ENCODE results near the gene CASQ1. TPM values are rescaled to one million over a fixed set of nuclear protein-coding genes. Genes with fewer than 3 reads are reported as not detected.

The CASQ1 gene
- total RNA-seq, 1 experiment from 2014 or later, result not detected

DNA sequence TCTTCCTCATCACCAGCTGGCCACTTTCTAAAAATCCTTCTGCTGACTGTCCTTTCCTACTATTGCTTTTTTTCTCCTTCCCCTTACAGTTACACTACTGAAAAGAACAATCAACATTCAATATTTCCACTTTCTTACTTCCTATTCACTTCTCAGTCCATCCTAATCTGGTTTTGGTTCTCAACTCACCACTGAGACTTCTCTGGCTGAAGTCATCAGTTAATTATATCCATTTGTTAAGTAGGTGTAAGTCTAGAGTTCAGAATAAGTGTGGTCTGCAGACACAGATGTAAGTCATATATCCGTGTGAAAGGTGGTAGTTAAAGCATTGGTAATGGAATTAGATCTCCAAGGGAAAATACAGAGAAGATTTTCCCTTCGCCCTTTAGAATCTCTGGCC is 36.2 kb downstream of the CASQ1 start:
- DNase-seq (ENCODE audit: low read depth), result no peak

GRCh38 chr1:160227034-160227433 is 36.7 kb downstream of the CASQ1 start:
- no peak for DNase-seq (ENCODE audit: low read depth)

GRCh38 chr1:160227561-160227960 is 37.2 kb downstream of the CASQ1 start:
- no peak for DNase-seq (ENCODE audit: low read depth)

DNA sequence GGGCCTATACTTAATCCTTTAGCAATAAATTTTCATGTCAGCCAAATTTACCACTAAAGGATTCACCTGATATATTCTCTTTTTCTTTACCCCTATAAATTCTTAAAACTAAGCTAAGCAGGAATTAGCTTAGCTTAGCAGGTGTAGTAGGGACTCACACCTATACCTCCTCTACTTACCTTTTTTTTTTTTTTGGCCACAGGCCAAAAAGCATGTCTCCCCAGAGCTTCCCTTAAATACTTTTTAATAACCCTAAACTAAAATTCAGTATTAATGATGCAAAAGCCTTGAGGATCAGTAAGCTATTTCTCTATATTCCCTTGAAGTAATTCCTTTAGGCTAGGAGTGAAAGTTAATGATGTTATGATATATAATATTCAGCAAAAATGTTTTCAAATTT is 38.1 kb downstream of the CASQ1 start:
- no peak for DNase-seq (ENCODE audit: low read depth)

- DNase-seq (ENCODE audit: low read depth), result no peak
Observed at GRCh38 chr1:160232911-160233310, 42.5 kb downstream of the CASQ1 start.

GRCh38 chr1:160236806-160237205 is 46.4 kb downstream of the CASQ1 start:
- DNase-seq (ENCODE audit: low read depth), result no peak

DNA sequence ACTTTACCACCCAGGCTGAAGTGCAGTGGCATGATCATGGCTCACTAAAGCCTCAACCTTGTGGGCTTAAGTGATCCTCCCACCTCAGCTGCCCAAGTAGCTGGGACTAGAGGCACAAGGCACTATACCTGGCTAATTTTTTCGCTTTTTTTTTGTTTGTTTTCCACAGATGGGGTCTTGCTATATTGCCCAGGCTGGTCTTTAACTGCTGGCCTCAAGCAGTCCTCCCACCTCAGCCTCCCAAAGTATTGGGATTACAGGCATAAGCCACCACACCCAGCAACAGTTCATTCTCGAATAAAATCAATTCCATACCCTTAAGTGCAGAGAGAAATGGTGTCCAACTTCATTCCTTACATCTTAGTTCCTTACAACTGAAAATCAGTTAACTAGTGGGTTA is 47.2 kb downstream of the CASQ1 start:
- no peak for DNase-seq (ENCODE audit: low read depth)

- DNase-seq (ENCODE audit: low read depth), result no peak
Observed at GRCh38 chr1:160238408-160238807, 48.0 kb downstream of the CASQ1 start.

- DNase-seq (ENCODE audit: low read depth), result no peak
Observed at GRCh38 chr1:160239582-160240299, 49.4 kb downstream of the CASQ1 start.

GRCh38 chr1:160243767-160244166 is 53.4 kb downstream of the CASQ1 start:
- DNase-seq (ENCODE audit: low read depth), result no peak

GRCh38 chr1:160244209-160244608 is 53.8 kb downstream of the CASQ1 start:
- DNase-seq (ENCODE audit: low read depth), result no peak

GRCh38 chr1:160245434-160245833 is 55.1 kb downstream of the CASQ1 start:
- DNase-seq (ENCODE audit: low read depth), result no peak

- no peak for DNase-seq (ENCODE audit: low read depth)
Observed at GRCh38 chr1:160247053-160247452, 56.7 kb downstream of the CASQ1 start.

- no peak for DNase-seq (ENCODE audit: low read depth)
Observed at GRCh38 chr1:160251011-160251410, 60.6 kb downstream of the CASQ1 start.

Other genes starting within 250 kb of the CASQ1 start
- not detected in 2 replicates for gene IGSF9, start 245.0 kb upstream of the CASQ1 start, total RNA-seq (2014; rRNA removed; shearing (Covaris generic))
- gene SLAMF9, start 236.3 kb upstream of the CASQ1 start, total RNA-seq (2014; rRNA removed; shearing (Covaris generic)), result 0.60 and 0.88 TPM in 2 replicates
- 4.7 and 4.9 TPM in 2 replicates for gene PIGM, start 158.6 kb upstream of the CASQ1 start, total RNA-seq (2014; rRNA removed; shearing (Covaris generic))
- 0.10 and 0.12 TPM in 2 replicates for gene KCNJ10, start 120.4 kb upstream of the CASQ1 start, total RNA-seq (2014; rRNA removed; shearing (Covaris generic))
- gene KCNJ9, start 109.0 kb upstream of the CASQ1 start, total RNA-seq (2014; rRNA removed; shearing (Covaris generic)), result not detected in 2 replicates
- gene IGSF8, start 92.0 kb upstream of the CASQ1 start, total RNA-seq (2014; rRNA removed; shearing (Covaris generic)), result 7.9 and 10.7 TPM in 2 replicates
- not detected in 2 replicates for gene ATP1A2, start 74.8 kb upstream of the CASQ1 start, total RNA-seq (2014; rRNA removed; shearing (Covaris generic))
- gene ATP1A4, start 39.0 kb upstream of the CASQ1 start, total RNA-seq (2014; rRNA removed; shearing (Covaris generic)), result not detected in 2 replicates
- gene PEA15, start 14.8 kb downstream of the CASQ1 start, total RNA-seq (2014; rRNA removed; shearing (Covaris generic)), result 107 and 111 TPM in 2 replicates
- 28.4 and 31.4 TPM in 2 replicates for gene DCAF8, start 72.0 kb downstream of the CASQ1 start, total RNA-seq (2014; rRNA removed; shearing (Covaris generic))
- 29.2 and 35.6 TPM in 2 replicates for gene PEX19, start 94.6 kb downstream of the CASQ1 start, total RNA-seq (2014; rRNA removed; shearing (Covaris generic))
- gene COPA, start 152.7 kb downstream of the CASQ1 start, total RNA-seq (2014; rRNA removed; shearing (Covaris generic)), result 127 and 140 TPM in 2 replicates
- 65.6 and 88.6 TPM in 2 replicates for gene NCSTN, start 152.8 kb downstream of the CASQ1 start, total RNA-seq (2014; rRNA removed; shearing (Covaris generic))
- gene NHLH1, start 176.5 kb downstream of the CASQ1 start, total RNA-seq (2014; rRNA removed; shearing (Covaris generic)), result not detected in 2 replicates
- 0.10 and 0.12 TPM in 2 replicates for gene VANGL2, start 210.0 kb downstream of the CASQ1 start, total RNA-seq (2014; rRNA removed; shearing (Covaris generic))